Effector CD8-positive, alpha-beta T cell (primary cell): ENCODE results near the gene SPSB1.

Source experiments
- DNase-seq: peaks from one replicate; lab custom pipeline; 2025; lab: John Stamatoyannopoulos, UW

Gene SPSB1

DNA sequence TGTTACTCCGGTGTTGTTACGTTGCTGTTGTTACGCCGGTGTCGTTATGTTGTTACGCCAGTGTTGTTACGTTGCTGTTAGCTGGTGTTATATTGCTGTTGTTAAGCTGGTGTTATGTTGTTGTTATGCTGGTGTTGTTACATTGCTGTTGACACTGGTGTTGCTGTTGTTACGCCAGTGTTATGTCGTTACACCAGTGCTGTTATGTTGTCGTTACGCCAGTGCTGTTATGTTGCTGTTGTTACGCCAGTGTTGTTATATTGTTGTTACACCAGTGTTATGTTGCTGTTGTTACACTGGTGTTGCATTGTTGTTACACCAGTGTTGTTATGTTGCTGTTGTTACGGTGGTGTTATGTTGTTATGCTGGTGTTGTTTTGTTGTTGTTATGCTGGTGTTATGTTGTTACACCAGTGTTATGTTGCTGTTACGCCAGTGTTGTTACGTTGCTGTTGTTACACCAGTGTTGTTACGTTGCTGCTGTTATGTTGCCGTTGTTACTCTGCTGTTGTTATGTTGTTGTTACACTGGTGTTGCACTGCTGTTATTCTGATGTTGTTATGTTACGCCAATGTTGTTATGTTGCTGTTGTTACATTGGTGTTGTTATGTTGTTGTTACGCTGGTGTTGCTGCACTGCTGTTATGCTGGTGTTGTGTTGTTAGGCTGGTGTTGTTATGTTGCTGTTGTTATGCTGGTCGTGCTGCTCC is 32.5 kb upstream of the SPSB1 start:
- no peak for DNase-seq

DNA sequence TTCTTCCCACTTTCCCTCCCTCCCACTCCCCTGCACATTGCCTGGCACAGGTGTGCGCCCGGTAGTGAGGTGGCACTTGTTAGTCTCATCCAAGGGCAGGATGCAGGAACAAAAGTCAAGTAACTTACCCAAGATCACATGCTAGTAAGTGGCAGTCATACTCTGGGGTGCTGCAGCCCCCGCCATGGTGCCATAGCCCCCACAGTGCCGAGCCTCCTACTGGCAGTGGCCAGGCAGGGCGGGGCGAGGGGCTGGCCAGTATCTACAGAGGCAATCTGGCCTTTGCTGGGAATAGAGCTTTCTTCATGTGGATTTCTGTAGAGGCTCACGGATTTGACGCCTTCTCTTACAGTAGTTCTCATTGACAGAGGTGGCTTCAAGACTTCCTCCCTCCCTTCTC is 31.2 kb upstream of the SPSB1 start:
- no peak for DNase-seq

DNA sequence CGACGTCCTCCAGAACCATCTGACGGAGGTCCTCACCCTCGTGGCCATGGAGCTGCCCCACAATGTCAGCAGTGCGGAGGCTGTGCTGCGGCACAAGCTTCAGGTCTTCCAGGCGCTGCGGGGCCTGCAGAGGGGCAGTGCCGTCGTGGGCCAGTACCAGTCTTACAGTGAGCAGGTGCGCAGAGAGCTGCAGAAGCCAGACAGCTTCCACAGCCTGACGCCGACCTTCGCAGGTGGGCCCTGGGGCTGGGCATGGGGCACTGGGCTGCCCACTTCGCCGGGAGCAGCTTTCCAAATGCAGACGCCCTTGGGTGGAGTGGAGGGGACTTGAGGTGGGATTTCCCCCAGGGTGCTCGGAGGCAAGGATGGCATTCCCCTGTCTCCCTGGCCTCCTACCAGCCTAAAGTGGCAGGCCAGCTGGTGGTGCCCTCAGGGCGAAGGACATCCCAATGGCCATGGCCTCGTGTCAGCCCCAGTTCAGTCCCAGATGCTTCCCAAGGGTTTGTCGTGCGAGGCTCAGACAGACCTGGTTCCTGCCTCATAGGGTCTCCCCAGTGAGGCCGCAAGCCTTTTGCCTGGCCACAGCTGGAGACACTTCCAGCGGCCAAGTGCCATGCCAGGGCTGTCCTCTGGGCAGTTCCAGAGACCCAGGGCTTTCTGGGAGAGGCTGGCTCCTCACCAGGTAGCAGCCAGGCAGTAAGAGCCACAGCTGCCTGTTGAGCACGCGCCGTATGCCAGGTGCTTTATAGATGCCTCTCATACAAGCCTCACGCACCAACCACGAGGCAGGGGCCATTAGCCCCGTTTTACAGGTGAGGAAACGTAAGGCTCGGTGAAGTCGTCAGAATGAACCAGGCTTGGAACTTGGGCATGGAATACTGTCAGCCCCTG is 30.4 kb upstream of the SPSB1 start:
- DNase-seq = no peak

DNA sequence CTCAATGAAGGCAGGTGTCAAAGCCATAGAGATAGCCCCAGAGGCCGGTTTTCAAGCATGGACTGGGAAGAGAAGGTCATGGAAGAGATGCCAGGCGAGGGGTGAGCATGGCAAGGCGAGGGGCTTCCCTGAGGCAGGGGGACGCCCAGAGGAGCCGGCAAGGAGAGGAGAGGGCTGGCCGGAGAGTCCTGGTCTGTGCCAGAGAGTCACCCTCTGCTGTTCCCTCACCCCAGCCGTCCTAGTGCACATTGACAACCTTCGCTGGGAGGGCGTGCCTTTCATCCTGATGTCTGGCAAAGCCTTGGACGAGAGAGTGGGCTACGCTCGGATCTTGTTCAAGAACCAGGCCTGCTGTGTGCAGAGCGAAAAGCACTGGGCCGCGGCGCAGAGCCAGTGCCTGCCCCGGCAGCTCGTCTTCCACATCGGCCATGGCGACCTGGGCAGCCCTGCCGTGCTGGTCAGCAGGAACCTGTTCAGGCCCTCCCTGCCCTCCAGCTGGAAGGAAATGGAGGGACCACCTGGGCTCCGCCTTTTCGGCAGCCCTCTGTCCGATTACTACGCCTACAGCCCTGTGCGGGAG is 29.3 kb upstream of the SPSB1 start:
- DNase-seq = no peak

DNA sequence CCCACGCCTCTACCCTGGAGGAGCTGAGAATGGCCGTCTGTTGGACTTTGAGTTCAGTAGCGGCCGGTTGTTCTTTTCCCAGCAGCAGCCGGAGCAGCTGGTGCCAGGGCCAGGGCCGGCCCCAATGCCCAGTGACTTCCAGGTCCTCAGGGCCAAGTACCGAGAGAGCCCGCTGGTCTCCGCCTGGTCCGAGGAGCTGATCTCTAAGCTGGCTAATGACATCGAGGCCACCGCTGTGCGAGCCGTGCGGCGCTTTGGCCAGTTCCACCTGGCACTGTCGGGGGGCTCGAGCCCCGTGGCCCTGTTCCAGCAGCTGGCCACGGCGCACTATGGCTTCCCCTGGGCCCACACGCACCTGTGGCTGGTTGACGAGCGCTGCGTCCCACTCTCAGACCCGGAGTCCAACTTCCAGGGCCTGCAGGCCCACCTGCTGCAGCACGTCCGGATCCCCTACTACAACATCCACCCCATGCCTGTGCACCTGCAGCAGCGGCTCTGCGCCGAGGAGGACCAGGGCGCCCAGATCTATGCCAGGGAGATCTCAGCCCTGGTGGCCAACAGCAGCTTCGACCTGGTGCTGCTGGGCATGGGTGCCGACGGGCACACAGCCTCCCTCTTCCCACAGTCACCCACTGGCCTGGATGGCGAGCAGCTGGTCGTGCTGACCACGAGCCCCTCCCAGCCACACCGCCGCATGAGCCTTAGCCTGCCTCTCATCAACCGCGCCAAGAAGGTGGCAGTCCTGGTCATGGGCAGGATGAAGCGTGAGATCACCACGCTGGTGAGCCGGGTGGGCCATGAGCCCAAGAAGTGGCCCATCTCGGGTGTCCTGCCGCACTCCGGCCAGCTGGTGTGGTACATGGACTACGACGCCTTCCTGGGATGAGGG is 28.5 kb upstream of the SPSB1 start:
- no peak for DNase-seq

DNA sequence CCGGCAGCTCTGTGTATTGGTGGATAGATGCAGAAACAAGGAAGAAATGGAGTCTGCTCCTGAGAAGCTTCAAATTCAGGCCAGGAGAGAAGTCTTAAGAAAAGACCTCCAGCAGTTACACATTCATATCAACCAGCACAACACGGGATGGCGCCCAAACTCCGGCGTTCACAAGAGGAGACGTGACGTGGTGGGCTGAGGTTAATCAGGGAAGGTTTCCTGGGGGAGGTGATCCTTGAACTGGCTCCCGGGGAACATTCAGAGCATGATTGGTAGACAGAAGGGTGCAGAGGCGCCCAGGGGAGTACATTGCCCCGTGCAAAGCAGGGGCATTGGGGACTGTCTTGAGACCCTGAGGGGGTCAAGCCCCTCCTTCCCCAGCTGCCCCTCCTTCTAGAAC is 27.7 kb upstream of the SPSB1 start:
- DNase-seq = no peak

DNA sequence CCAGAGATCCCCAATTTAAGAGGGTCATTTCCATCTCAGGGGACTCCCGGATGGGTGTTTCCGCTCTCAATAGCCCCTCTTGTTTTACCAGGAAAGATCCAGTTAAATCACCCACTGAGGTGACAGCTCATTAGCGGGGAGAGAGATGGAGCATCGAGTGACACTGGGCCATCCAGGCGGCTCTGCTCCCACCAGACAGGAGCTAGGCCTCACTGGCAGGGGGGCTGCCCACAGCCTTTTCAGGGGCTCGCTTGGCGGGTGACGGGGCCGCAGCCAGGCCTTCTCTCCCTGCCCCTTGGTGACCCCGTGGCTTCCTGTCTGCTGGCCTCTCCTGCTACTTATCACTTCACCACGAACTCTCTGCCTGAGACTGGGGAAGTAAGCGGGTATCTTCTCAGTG is 26.7 kb upstream of the SPSB1 start:
- no peak for DNase-seq

DNA sequence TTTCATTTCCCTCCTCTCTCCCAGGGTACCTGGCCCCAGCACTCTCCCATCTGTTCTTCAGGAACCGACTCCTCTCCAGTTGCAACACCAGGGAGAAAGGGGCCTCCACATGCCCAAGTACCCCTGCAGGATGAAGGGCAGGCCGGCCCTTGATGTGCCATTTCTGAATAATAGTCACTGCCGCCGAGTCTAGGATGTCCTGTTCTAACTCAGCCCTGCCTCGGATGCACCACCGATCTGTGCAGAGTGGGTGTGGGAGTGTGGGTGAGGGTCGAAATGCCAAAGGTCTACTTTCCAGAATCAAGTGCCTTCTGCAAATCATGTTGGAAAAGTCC is 25.4 kb upstream of the SPSB1 start:
- DNase-seq = no peak

DNA sequence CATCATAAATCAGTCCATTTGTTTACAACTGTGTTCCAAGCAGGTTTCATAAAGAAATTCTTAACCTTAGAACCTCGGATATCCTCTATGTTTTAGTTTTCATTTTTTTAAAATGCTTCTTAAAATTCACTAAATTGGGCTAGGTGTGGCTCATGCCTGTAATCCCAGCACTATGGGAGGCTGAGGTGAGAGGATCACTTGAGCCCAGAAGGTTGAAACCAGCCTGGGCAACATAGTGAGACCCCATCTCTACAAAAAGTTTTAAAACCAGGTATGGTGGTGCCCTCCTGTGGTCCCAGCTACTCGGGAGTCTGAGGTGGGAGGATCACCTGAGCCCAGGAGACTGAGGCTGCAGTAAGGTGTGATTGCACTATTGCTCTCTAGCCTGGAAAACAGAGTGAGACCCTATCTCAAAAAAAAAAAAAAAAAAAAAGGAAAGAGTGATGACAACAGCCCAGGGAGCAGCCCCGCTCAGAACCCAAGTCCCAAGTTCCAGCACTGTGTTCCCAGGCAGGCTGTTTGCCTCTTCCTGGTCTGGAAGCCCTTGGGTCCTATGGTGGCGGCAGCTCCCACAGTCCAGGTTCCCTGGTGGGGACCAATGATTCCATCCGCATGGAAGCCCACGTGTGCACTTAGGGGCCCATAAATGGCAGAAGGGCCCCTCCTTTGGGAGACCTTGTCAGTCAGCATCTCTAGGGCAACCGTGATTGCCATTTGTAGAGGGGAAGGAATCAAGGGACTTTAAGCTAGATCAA is 24.7 kb upstream of the SPSB1 start:
- DNase-seq = no peak

DNA sequence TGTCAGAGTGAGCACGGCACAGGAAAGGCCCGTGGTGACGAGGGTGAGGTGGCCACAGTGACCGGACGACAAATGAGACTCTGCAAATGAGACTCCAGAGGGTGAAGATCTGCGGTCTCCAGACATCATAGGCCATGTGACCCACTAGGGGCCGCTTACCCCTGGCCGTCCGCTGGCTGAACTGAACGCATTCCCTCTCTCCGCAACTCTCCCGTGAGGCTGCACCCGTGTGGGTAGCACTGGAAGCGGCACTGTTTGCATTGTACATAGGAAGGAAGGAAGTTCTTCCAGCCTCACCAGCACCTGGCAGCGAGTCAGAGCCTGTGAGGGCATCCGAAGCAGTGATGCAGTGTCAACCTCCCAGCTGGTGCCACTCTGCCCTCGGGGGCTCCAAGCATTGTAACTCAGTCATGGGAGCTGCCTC is 23.6 kb upstream of the SPSB1 start:
- no peak for DNase-seq

DNA sequence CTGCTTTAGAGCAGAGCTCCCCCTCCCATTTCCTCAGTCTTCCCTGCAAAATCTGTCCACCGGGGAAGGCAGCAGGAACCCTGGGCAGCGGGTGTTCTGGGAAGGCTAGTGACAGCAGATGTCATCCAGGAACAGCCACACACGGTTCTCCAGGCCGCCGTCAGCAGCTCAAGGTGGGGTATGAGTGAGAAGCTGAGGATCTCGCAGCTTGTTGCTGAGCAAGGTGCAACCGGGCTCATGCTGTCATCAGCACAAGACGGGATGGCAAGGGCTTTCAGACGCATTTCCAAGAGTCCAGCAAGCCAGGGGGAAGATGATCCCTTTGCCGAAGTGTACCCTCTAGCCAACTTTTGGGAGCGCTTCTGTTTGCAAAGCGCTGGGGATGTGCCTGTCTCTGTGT is 23.0 kb upstream of the SPSB1 start:
- no peak for DNase-seq

DNA sequence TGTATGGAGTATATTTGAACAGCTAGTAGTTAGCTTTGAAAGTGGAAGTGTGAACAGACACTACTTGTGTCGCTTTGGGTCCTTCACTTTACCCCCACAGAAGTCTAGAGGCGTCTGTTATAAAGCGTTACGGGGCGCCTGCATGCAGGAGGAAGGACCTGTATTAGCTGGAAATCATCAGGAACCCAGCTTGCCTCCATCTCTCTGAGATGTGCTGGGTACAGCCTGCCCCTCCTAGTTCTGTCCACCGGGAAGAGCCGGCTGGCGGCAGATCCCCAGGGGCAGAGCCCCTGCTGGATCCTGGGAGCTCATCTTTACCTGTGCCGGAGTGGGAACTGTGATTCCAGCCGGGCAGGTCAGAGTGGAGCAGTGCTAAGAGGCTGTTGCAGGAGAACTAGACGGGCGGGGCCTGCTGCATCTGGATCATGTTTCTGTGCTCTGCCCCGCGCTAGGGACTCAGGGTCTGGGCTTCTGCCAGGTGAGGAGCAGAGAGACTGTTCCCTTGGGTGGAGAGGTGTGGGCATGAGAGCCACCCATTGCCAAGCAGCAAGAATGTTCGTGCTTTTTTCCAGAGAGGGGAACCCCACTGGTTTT is 22.3 kb upstream of the SPSB1 start:
- DNase-seq = no peak

DNA sequence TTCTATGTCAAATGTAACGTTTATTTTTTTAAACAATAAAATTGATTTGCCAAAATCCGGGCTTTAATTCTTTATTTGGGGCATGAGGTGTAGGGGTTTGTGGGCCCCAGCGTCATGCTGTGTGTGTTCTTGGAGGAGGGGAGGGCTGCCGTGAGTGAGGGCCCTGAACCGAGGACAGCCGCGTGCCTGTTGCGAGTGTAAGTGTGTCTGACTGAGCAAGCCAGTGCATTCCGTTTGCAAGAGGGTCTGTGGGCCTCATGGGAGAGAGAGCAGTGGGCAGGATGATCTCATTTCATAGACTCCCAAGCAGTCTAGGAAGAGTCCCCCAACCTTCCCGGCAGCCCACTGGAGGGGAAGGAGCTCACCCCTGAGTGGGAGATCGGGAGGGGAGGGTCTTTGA is 21.4 kb upstream of the SPSB1 start:
- DNase-seq = no peak

DNA sequence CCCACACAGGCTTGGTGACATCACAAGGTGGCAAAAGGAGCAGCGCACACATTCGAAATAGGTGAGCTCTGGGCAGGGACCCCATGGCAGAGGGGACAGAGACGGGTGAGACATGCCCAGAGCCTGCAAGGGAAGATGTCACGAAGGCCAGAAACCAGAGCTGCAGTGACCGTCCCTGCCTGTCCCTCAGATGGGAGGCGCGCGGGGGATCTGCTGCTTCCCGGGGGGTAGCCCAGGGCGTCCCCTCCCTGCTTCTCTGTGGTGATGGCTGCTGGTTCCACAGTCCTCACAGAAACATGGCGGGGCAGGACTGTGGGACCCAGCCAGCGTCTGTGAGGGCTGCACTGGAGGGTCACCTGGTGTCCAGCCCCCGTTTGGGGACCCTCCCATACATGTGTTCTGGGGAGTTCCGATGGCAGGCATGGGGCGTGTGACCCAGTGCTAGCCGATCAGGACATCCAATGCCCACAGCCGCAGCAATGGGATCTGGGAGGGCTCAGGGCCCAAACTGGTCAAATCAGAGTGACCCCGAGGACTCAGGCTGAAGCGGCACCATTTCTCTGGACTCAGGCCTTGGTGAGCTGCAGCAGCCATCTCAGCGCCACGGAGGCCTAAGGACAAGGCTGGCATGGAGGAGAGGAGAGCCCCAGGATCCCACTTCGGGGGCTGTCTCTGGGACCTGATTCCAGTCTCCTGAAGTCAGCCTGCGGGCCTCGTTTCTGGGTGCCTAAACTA is 20.7 kb upstream of the SPSB1 start:
- no peak for DNase-seq

DNA sequence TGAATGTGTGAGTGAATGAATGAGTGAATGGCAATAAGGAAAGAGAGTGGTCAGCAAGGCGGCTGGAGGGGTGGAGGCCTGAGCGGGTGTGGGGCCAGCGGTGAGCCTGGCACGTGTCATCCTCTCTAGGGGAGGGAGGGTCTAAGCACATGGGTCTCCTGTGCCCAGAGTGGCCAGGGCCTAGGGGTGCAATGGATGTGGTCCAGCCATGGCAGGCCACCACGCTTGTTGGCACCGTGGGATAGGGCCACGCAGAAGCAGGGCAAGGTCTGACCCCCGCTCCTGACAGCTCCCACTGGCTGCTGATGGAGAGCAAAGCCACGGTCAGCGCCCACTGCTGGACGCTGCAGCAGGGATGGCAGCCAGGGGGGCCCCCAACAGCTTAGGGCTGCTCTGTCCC is 19.5 kb upstream of the SPSB1 start:
- no peak for DNase-seq

DNA sequence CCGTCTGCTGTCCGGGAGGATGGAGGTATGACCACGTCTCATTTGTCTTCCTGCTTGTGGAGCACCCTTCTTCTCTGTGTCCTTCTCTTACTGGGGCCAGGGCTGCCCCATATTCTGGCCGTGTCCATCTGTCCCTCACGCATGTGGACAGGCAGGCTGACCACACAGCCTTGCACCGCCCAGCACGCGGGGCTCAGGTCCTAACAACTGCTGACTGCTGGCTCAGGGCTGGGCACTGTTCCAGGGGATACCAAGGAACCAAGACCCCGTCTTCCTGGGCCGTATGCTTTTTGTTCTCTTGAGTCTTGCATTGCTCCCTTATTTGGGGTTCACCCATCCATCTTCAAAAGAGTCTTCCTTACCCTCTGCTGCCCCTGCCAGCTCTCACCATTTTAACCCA is 17.5 kb upstream of the SPSB1 start:
- DNase-seq = no peak

DNA sequence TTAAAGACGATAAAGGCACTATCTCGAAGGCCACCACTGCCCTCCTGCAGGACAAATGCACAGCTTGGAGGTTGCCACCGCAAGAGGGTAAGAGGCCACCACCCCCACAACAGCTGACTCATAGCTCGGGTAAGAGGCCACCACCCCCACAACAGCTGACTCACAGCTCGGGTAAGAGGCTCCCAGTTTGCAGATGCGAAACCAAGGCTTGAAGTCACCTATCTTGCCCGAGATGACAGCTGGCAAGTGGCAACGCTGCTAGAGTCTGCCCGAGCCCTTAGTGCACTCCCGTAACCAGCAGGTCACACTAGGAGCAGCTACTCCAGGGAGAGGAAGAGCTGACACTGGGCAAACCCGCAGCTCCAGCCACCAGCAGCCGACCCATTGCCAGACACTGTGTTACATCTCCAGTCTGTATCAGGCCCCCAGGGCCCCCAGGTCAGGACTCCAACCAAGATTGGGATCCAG is 17.1 kb upstream of the SPSB1 start:
- DNase-seq = no peak

DNA sequence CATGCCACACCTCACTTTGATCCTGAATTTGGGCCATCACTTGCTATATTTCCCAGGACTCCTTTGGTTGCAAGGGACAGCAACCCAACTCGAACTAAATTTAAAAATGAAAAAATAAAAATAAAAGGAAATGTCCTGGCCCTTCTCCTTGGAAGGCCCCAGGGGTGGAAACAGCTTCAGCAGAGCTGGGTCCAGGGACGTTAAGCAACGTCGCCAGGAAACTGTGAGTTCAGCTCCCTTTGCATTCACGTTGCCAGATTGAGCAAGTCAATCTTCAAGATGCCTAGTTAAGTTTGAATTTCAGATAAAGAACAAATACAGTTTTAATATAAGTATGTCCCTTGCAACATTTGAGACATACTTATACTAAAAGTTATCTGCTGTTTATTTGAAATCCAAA is 14.6 kb upstream of the SPSB1 start:
- DNase-seq = no peak

DNA sequence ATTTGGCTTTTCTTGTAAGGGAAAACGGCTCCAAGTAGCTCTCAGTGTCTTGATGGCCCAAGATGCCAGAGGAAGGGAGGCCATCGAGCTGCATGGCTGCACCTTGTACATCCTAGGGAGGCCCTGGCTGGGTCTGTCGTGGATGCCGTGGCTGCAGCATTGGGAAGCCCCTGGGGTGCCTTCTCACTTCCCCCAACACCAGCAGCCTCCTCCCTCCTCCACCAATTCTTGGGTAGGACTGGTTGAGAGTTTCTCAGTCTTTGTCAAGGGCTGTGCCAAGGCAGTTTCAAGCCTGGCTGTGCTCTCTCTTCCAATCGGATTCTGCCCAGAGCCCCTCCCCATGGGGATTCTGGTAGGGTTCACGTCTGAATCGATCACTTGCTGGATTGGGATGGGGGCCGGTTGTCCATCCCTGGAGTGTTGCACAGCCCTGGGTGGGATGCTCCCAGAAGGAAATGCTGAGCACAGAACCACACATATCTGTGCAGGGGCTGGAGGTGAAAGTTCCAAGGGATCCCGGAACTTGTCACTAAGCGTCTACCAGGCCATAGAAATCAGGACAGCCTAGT is 14.0 kb upstream of the SPSB1 start:
- DNase-seq = no peak
